ENCODE results near the gene PUSL1. TPM values are rescaled to one million over a fixed set of nuclear protein-coding genes. Genes with fewer than 3 reads are reported as not detected.
A peak's percentile ranks its signal among the peaks of the same experiment; 100 is the strongest.

The PUSL1 gene
- total and polyA plus RNA-seq, 2 of the 13 experiments (the other 11 are each of a cell fraction or from before 2014, with no cell fraction given): 8.3 to 22.2 TPM

DNA sequence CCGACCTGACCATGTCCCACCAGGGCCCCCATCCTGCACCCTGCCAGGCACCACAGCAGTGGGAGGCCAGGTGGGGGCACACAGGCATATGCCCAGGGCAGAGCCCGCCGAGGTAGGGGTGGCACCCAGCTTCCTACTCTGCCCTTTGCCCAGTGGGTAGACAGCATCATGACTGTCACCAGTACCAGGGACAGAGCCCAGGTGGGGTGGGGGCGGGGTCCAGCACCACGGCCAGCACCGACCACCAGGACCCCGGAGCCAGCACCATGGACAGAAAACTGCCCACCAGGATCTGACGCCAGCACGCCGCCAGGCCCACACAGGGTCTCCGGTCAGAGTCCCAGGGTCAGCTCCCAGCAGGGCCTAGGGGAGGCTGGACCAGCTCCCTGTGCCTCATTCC, 26.4 kb downstream of the PUSL1 start (continued):
- TF ChIP-seq, protein P1, sequence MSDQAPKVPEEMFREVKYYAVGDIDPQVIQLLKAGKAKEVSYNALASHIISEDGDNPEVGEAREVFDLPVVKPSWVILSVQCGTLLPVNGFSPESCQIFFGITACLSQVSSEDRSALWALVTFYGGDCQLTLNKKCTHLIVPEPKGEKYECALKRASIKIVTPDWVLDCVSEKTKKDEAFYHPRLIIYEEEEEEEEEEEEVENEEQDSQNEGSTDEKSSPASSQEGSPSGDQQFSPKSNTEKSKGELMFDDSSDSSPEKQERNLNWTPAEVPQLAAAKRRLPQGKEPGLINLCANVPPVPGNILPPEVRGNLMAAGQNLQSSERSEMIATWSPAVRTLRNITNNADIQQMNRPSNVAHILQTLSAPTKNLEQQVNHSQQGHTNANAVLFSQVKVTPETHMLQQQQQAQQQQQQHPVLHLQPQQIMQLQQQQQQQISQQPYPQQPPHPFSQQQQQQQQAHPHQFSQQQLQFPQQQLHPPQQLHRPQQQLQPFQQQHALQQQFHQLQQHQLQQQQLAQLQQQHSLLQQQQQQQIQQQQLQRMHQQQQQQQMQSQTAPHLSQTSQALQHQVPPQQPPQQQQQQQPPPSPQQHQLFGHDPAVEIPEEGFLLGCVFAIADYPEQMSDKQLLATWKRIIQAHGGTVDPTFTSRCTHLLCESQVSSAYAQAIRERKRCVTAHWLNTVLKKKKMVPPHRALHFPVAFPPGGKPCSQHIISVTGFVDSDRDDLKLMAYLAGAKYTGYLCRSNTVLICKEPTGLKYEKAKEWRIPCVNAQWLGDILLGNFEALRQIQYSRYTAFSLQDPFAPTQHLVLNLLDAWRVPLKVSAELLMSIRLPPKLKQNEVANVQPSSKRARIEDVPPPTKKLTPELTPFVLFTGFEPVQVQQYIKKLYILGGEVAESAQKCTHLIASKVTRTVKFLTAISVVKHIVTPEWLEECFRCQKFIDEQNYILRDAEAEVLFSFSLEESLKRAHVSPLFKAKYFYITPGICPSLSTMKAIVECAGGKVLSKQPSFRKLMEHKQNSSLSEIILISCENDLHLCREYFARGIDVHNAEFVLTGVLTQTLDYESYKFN (CRISPR knock-in tag; conservative IDR thresholded peaks at IDR 0.05): no peak
- TF ChIP-seq, protein P2, sequence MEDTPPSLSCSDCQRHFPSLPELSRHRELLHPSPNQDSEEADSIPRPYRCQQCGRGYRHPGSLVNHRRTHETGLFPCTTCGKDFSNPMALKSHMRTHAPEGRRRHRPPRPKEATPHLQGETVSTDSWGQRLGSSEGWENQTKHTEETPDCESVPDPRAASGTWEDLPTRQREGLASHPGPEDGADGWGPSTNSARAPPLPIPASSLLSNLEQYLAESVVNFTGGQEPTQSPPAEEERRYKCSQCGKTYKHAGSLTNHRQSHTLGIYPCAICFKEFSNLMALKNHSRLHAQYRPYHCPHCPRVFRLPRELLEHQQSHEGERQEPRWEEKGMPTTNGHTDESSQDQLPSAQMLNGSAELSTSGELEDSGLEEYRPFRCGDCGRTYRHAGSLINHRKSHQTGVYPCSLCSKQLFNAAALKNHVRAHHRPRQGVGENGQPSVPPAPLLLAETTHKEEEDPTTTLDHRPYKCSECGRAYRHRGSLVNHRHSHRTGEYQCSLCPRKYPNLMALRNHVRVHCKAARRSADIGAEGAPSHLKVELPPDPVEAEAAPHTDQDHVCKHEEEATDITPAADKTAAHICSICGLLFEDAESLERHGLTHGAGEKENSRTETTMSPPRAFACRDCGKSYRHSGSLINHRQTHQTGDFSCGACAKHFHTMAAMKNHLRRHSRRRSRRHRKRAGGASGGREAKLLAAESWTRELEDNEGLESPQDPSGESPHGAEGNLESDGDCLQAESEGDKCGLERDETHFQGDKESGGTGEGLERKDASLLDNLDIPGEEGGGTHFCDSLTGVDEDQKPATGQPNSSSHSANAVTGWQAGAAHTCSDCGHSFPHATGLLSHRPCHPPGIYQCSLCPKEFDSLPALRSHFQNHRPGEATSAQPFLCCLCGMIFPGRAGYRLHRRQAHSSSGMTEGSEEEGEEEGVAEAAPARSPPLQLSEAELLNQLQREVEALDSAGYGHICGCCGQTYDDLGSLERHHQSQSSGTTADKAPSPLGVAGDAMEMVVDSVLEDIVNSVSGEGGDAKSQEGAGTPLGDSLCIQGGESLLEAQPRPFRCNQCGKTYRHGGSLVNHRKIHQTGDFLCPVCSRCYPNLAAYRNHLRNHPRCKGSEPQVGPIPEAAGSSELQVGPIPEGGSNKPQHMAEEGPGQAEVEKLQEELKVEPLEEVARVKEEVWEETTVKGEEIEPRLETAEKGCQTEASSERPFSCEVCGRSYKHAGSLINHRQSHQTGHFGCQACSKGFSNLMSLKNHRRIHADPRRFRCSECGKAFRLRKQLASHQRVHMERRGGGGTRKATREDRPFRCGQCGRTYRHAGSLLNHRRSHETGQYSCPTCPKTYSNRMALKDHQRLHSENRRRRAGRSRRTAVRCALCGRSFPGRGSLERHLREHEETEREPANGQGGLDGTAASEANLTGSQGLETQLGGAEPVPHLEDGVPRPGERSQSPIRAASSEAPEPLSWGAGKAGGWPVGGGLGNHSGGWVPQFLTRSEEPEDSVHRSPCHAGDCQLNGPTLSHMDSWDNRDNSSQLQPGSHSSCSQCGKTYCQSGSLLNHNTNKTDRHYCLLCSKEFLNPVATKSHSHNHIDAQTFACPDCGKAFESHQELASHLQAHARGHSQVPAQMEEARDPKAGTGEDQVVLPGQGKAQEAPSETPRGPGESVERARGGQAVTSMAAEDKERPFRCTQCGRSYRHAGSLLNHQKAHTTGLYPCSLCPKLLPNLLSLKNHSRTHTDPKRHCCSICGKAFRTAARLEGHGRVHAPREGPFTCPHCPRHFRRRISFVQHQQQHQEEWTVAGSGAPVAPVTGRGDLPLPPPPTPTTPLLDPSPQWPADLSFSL (CRISPR knock-in tag; IDR thresholded peaks at IDR 0.05): no peak
- TF ChIP-seq, protein P3, sequence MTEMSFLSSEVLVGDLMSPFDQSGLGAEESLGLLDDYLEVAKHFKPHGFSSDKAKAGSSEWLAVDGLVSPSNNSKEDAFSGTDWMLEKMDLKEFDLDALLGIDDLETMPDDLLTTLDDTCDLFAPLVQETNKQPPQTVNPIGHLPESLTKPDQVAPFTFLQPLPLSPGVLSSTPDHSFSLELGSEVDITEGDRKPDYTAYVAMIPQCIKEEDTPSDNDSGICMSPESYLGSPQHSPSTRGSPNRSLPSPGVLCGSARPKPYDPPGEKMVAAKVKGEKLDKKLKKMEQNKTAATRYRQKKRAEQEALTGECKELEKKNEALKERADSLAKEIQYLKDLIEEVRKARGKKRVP (CRISPR knock-in tag; IDR thresholded peaks at IDR 0.05): no peak
- no peak for TF ChIP-seq HCFC1 (IDR thresholded peaks at IDR 0.05; ENCODE audit: low read depth, low read length)
- TF ChIP-seq, protein P4, sequence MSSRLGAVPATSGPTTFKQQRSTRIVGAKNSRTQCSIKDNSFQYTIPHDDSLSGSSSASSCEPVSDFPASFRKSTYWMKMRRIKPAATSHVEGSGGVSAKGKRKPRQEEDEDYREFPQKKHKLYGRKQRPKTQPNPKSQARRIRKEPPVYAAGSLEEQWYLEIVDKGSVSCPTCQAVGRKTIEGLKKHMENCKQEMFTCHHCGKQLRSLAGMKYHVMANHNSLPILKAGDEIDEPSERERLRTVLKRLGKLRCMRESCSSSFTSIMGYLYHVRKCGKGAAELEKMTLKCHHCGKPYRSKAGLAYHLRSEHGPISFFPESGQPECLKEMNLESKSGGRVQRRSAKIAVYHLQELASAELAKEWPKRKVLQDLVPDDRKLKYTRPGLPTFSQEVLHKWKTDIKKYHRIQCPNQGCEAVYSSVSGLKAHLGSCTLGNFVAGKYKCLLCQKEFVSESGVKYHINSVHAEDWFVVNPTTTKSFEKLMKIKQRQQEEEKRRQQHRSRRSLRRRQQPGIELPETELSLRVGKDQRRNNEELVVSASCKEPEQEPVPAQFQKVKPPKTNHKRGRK (CRISPR knock-in tag; IDR thresholded peaks at IDR 0.05): no peak
- TF ChIP-seq, protein P5, sequence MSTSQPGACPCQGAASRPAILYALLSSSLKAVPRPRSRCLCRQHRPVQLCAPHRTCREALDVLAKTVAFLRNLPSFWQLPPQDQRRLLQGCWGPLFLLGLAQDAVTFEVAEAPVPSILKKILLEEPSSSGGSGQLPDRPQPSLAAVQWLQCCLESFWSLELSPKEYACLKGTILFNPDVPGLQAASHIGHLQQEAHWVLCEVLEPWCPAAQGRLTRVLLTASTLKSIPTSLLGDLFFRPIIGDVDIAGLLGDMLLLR (CRISPR knock-in tag; IDR thresholded peaks at IDR 0.05): no peak
- TF ChIP-seq KDM2A (CRISPR knock-in tag; IDR thresholded peaks at IDR 0.05; ENCODE audit: borderline replicate concordance, low read depth): no peak
- no peak for TF ChIP-seq CREM (IDR thresholded peaks at IDR 0.05)
- no peak for TF ChIP-seq CREM (CRISPR knock-in tag; IDR thresholded peaks at IDR 0.05)
- TF ChIP-seq, protein P6, sequence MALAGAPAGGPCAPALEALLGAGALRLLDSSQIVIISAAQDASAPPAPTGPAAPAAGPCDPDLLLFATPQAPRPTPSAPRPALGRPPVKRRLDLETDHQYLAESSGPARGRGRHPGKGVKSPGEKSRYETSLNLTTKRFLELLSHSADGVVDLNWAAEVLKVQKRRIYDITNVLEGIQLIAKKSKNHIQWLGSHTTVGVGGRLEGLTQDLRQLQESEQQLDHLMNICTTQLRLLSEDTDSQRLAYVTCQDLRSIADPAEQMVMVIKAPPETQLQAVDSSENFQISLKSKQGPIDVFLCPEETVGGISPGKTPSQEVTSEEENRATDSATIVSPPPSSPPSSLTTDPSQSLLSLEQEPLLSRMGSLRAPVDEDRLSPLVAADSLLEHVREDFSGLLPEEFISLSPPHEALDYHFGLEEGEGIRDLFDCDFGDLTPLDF (CRISPR knock-in tag; IDR thresholded peaks at IDR 0.05): no peak
- TF ChIP-seq KMT2A (CRISPR knock-in tag; IDR thresholded peaks at IDR 0.05): no peak
- TF ChIP-seq REL (CRISPR knock-in tag; conservative IDR thresholded peaks at IDR 0.05): no peak
- no peak for TF ChIP-seq ZNF652 (CRISPR knock-in tag; IDR thresholded peaks at IDR 0.05; ENCODE audit: borderline replicate concordance, low read depth)
- 0 out of 2 replicates have a peak, but pooled peaks have one; percentile 47 for TF ChIP-seq ZNF570 (CRISPR knock-in tag; IDR thresholded peaks at IDR 0.05; ENCODE audit: borderline replicate concordance)
- no peak for TF ChIP-seq PLRG1 (conservative IDR thresholded peaks at IDR 0.05)
- TF ChIP-seq ETV6 (CRISPR knock-in tag; conservative IDR thresholded peaks at IDR 0.05): peak; percentile 92
- no peak for TF ChIP-seq KMT2B (CRISPR knock-in tag; IDR thresholded peaks at IDR 0.05)

Measured in HepG2 (cell line).